LoVo (cell line): ENCODE measurements around the gene LRRN4.

Experiments used
- DNase-seq: peaks from one replicate; pipeline ENCODE4 v3.0.0-alpha.2; 2016; ENCODE audit warnings: low spot score

The LRRN4 gene

GRCh38 chr20:6053776-6054688 lies at the start of gene LRRN4:
TSS of gene LRRN4 (minus strand) at chr20:6054060. CDS start at chr20:6052799, 1,261 bp downstream.
- peak; percentile 63 for DNase-seq

- no peak for DNase-seq
Measured at GRCh38 chr20:6103301-6103700, 49.4 kb upstream of the LRRN4 start.

GRCh38 chr20:6101346-6101745 lies 47.5 kb upstream of the LRRN4 start:
- no peak for DNase-seq

DNA sequence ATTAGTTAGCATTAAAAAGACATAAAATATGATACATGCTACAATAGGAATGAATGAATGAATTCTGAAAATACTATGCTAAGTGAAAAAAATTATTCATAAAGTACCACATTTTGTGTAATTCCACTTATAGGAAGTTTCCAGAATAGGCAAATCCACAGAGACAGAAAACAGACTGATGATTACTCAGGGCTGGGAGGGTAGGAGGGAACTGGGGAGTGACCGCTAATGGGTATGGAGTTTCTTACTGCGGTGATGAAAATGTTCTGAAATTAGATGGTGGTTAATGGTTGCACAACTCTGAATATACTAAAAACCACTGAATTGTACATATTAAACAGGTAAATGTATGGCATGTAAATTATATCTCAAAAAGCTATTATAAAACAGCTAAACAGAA lies 46.4 kb upstream of the LRRN4 start:
- no peak for DNase-seq

GRCh38 chr20:6099819-6100218 lies 46.0 kb upstream of the LRRN4 start:
- DNase-seq: no peak

GRCh38 chr20:6095409-6095808 lies 41.5 kb upstream of the LRRN4 start:
- DNase-seq: no peak

DNA sequence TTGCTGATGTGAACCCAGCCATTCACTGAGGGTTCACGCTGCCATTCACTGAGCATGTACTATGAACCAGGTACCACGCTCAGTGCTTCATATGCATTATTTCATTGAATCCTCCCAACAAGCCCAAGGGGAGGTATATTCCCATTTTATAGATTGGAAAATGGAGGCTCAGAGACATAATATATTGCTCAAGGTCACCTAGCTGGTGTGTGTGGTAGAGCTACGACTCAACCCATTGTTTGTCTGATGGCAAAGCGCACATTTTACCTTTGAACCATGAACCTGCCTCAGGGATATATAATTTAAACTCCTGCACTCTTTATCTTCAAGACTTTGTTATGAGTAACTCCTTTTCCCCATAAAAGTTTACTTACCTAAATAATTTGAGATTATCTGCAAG lies 40.7 kb upstream of the LRRN4 start:
- DNase-seq: no peak

DNA sequence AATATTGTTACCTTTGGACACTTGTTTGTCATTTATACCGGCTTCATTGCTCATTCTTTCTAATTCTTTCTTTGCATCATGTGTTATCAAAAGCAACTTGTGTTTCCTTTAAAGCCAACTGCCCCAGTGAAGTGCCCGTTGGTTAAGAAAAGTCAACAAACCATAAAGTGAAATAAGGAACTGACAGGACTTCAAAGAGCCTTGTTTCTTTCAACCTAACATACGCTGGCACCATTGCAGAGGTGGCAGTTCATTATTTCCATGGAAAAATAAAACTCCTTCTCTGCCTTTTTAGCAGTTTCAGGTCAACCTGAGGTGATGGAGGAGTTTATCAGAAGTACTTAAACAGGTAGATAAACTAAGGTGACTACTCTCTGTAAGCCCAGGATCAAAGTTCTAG lies 40.2 kb upstream of the LRRN4 start:
- DNase-seq: peak; percentile 32

DNA sequence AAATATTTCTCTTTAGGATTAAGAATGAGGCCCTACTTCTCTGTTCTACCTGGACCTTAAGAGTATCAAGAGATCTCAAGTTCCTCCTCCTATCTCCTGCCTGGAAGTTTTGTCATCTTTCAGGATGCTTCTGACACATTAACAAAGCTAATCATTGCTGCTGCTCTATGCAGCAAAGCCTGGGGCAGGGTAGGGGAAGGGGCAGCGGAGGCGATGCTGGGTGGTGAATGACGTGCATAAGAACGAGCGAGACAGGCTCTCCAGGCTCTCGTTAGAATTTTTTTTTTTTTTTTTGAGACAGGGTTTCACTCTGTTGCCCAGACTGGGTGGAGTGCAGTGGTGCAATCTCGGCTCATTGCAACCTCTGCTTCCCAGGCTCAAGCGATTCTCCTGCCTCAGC lies 37.8 kb upstream of the LRRN4 start:
- DNase-seq: no peak

DNA sequence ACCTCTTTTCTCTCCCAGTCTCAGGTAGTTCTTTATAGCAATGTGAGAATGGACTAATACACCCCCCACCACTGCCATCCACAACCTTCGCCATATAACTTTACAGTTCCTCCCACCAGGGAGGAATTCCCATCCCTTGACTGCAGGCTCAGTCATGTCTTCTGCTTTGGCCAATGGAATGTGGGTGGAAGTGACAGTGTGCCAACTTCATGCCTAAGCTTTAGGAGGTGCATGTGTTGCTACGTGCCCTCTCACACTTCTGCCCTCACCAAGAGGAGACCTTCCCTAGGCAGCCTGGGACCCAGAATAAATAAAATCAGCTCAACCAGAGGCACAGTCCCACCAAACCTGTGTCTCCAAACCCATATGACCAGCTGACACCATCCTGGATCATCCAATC lies 33.0 kb upstream of the LRRN4 start:
- DNase-seq: no peak

DNA sequence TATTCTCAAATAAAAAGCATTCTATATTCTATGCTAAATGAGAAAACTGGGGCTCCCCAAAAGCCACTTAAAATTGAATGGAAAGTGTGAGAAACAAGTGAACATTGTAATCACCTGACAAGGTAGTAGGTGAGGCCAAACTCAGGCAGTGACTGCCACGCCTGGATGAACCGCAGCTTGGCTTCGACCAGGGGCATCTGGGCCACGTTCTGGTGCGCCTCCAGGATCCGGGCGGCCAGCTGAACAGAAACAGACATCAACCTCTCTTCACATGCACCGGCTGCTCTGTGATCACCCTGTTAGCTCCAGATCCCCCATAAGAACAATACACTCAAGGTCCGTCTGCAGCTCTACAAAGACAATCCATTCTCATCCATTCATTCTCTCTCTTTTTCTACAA lies 30.1 kb upstream of the LRRN4 start:
- no peak for DNase-seq

GRCh38 chr20:6081236-6081635 lies 27.4 kb upstream of the LRRN4 start:
- no peak for DNase-seq

- no peak for DNase-seq
Measured at GRCh38 chr20:6079016-6079415, 25.2 kb upstream of the LRRN4 start.

DNA sequence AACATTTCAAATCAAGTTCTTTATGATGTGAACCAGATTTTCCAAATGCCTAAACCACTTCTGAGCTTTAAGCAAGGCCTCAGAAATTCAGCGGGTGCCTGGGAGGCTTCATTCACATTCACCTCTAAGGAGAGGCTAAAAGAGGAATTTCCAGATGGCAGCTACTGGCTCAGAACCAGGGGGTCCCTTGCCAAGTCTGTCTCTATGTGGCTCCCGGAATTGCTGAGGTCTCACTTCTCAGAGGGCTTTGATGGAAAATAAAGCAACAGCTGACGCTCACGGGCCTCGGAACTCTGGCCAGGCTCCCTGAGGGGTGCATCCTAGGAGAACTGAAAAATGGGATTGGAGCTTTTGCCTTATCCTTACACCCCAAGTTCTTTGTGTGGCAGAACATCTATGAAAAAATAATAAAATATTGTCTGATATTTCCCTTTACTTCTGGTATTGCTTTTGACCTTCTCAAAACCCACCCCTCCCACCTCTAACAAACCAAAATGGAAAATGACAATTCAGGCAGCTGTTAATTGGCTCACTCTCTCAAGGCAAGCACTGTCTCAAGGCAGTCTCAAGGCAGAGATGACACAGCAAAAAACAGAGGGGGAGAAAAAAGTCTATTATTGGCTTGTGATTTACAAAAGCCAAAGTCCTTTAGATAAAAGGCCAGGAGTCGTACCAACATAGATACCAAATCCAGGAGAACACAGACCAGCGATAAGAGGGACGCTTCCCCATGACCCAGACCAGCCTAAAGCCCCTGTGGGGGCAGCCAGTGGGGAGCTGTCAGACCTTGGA lies 21.8 kb upstream of the LRRN4 start:
- no peak for DNase-seq

- DNase-seq: no peak
Measured at GRCh38 chr20:6074784-6075183, 20.9 kb upstream of the LRRN4 start.

DNA sequence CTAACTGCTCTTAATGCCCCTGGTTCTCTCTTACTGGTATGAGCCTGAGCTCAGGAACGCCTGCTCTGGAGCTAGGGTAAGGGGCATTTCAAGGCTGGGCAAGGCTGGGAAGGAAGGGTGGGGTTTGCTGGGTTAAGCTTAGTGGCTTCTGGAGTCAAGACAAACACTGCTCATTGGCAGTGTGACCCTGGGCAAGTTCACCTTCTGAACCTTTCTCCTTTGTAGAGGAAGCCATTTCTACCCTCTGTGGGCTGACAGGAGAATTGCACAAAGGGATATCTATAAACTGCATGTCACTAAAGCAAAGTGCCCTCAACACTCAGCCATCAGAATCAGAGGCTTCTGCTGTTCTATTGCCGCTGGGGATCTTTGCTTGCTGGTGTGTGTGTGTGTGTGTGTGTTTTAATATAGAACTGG lies 20.3 kb upstream of the LRRN4 start:
- no peak for DNase-seq

DNA sequence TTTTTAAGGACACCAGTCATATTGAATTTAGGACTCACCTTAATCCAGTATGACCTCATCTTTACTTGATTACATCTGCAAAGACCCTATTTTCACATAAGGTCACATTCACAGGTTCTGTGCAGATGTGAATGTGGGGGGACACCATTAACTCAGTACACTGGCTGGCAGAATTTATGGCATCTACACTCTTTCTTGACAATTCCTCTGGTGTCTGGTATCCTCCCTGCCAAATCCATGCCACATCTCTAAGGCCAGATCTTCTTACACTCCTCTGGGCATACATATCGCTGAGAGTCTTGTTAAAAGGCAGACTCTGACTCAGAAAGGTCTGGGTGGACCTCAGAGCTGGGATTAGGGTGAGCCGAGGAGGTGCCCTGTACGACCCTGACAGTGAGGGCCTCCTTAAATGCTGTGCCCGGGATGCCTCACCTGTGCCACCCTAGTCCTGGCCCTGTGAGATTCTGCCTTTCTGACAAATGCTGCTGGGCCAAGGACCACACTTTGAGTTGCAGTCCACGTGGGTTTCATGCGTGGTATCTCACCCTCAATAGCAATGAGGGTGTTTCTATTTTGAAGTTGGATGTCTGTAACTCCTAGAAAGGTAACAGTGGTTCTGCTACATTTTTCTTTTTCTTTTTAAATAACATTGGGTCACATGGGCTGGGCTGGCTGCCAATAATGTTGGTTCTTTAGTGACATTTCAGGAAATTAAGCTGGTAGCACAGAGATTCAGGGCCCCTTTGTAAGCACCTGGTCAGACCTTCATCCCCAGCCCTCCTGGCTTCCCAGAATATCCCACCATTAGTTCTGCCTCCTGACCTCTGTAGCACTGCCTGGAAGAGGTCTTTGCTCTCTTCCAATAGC lies 17.2 kb upstream of the LRRN4 start:
- no peak for DNase-seq

DNA sequence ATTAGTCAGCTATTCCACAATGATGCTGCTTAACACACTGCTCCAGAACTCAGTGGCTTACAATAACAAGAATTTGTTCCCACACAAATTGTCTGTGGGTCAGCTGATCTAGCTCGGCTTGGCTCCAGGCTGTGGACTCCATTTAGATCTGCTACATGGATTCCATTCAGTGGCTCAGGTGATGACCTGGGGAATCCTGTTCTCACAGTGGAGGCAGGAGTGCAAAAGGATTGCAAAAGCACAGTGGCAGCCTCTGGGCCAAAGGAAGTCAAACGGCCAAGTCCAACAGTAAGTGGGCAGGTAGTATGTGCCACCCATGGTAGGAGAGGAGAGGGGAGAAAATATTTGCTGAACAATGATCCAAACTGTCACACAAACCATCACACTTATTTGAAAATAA lies 15.8 kb upstream of the LRRN4 start:
- no peak for DNase-seq

- DNase-seq: no peak
Measured at GRCh38 chr20:6067763-6068318, 14.0 kb upstream of the LRRN4 start.

- DNase-seq: no peak
Measured at GRCh38 chr20:6066582-6066981, 12.7 kb upstream of the LRRN4 start.

- no peak for DNase-seq
Measured at GRCh38 chr20:6061544-6061943, 7.7 kb upstream of the LRRN4 start.

DNA sequence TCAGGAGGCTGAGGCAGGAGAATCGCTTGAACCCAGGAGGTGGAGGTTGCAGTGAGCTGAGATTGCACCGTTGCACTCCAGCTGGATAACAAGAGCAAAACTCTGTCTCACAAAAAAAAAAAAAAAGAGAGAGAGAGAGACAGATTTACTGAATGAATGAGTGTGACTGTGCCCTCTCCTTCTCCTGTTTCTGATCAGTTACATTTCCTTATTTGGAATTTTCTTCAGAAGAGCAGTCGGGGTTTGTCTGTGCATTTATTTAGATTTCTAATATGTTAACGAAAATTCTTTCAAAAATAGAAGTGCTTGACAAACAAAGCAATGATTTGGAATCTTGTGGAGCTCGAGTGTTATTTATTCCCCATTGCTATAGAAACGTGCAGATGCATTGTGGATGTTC lies 6.4 kb upstream of the LRRN4 start:
- DNase-seq: no peak
